Panc1 (cell line): Measurements from ENCODE around the gene LRRK1. TPM values are rescaled to one million over a fixed set of nuclear protein-coding genes. Genes with fewer than 3 reads are reported as not detected.

ENCODE experiments used
- ATAC-seq: fragments of 200-7000 bp; cut with Tn5 transposase; 2 replicates; pipeline ENCODE4 v1.9.1; 2020; ENCODE audit warnings: mild to moderate bottlenecking, moderate library complexity
- BruUV-seq: library from RNA; stranded (reverse); fragments of 400-500 nt; replicated peaks from 2 replicates; lab custom pipeline; 2021; lab: Mats Ljungman, UMichigan
- CTCF ChIA-PET: fragments of 300-600 bp; sonication (Branson Sonifier 250); formaldehyde crosslinking; loops from one replicate; lab custom pipeline; 2022; ENCODE audit warnings: antibody characterized with exemption; lab: Charles Lee
- POLR2A ChIA-PET: fragments of 300-600 bp; sonication (Branson Sonifier 250); formaldehyde crosslinking; loops from one replicate; lab custom pipeline; 2022; ENCODE audit warnings: antibody characterized with exemption; lab: Charles Lee
- DNase-seq: peaks from one replicate; pipeline ENCODE4 v3.0.0-alpha.2; 2010; ENCODE audit warnings: low read depth, low spot score
- H3K27ac ChIP-seq: 2 replicates; pipeline ENCODE4 v1.5.1; 2011; ENCODE audit warnings: mild to moderate bottlenecking, low read length, inconsistent platforms
- H3K27me3 ChIP-seq: fragments of 200-500 bp; sonication (Bioruptor generic); 2 replicates; pipeline ENCODE4 v1.6.0; 2014; ENCODE audit warnings: low read length, inconsistent platforms; ENCODE audit not compliant: control insufficient read depth, insufficient read depth
- H3K36me3 ChIP-seq: fragments of 200-500 bp; sonication (Bioruptor generic); 2 replicates; pipeline ENCODE4 v1.5.1; 2014; ENCODE audit warnings: inconsistent platforms, mild to moderate bottlenecking, low read length, moderate library complexity; ENCODE audit not compliant: control insufficient read depth, insufficient read depth
- H3K4me1 ChIP-seq: 2 replicates; pipeline ENCODE4 v1.5.1; 2011; ENCODE audit warnings: inconsistent platforms, mild to moderate bottlenecking, low read length, moderate library complexity; ENCODE audit not compliant: control insufficient read depth, insufficient read depth
- H3K4me3 ChIP-seq, 2 experiments: 2 replicates each; pipeline ENCODE4 v1.5.1; 2011 to 2012; ENCODE audit warnings: low read depth in 2 of 2, low read length in 2 of 2, mild to moderate bottlenecking in 2 of 2, inconsistent platforms in 1 of 2, moderate library complexity in 1 of 2
- H3K9me3 ChIP-seq: fragments of 200-500 bp; sonication (Bioruptor generic); 2 replicates; pipeline ENCODE4 v1.5.1; 2014; ENCODE audit warnings: low read depth, mild to moderate bottlenecking, inconsistent platforms, low read length, moderate library complexity; ENCODE audit not compliant: control insufficient read depth, insufficient read depth
- POLR2AphosphoS5 ChIP-seq: IDR thresholded peaks from 2 replicates; pipeline ENCODE4 v1.6.1; 2012; ENCODE audit warnings: mild to moderate bottlenecking, low read depth, low read length, moderate library complexity
- REST ChIP-seq, 2 experiments: IDR thresholded peaks; 2 replicates each; pipeline ENCODE4 v1.6.1; 2011 to 2012; ENCODE audit warnings: low read depth in 2 of 2, control low read depth in 1 of 2, low read length in 1 of 2, mild to moderate bottlenecking in 1 of 2, moderate library complexity in 1 of 2; ENCODE audit not compliant: insufficient read depth in 1 of 2
- SIN3A ChIP-seq: IDR thresholded peaks from 2 replicates; pipeline ENCODE4 v1.6.1; 2012; ENCODE audit warnings: low read depth, mild to moderate bottlenecking, low read length, moderate library complexity, borderline replicate concordance; ENCODE audit not compliant: insufficient read depth
- TCF7L2 ChIP-seq: IDR thresholded peaks from 2 replicates; pipeline ENCODE4 v1.6.1; 2011; ENCODE audit warnings: mild to moderate bottlenecking, low read depth, low read length, inconsistent platforms
- in situ Hi-C: cut with HindIII; loops from 2 replicates; pipeline ENCODE4 v1.10.0; 2016; ENCODE audit warnings: low sequenced_read_pairs, low pct_unique_long_range_greater_than_20kb
- intact Hi-C: fragments of 100-400 bp; cut with micrococcal nuclease; formaldehyde crosslinking; loops from one replicate; pipeline ENCODE4 v1.10.0; 2022; ENCODE audit not compliant: unreplicated experiment
- total RNA-seq: library from RNA; stranded (reverse); gene quantifications from one replicate; pipeline ENCODE4 v1.2.1, GENCODE V29; 2021; ENCODE audit not compliant: unreplicated experiment
- TF ChIP-seq, protein P1 (sequence below): fragments of 450-650 bp; IDR thresholded peaks from 2 replicates; pipeline ENCODE4 v1.5.1; 2017; ENCODE audit warnings: mild to moderate bottlenecking

LRRK1 gene
- total RNA-seq, 1 experiment from 2014 or later, result 88.0 TPM

GRCh38 chr15:101043911-101044624, 124.9 kb downstream of the LRRK1 start:
- Histone ChIP-seq H3K36me3 (0 out of 2 replicates have a peak, but pooled peaks cover 3% of the 10 kb centered on the region), H3K4me1 (no peaks in the 10 kb centered on the region), H3K4me3 (no peak overlapping the region), H3K9me3 (peaks cover 4% of the 10 kb centered on the region; the same call in 1 of the 2 replicates), H3K27ac (no peak overlapping the region), H3K27me3 (no peaks in the 10 kb centered on the region)
- in situ Hi-C loops, result no loop called here
- CTCF ChIA-PET, result no interaction called here
- no peak for ATAC-seq
- intact Hi-C loops, result no loop called here
- BruUV-seq, result no TSS peak
- POLR2A ChIA-PET, result no interaction called here
- TF ChIP-seq POLR2AphosphoS5, result no peak
- TF ChIP-seq, protein P1, sequence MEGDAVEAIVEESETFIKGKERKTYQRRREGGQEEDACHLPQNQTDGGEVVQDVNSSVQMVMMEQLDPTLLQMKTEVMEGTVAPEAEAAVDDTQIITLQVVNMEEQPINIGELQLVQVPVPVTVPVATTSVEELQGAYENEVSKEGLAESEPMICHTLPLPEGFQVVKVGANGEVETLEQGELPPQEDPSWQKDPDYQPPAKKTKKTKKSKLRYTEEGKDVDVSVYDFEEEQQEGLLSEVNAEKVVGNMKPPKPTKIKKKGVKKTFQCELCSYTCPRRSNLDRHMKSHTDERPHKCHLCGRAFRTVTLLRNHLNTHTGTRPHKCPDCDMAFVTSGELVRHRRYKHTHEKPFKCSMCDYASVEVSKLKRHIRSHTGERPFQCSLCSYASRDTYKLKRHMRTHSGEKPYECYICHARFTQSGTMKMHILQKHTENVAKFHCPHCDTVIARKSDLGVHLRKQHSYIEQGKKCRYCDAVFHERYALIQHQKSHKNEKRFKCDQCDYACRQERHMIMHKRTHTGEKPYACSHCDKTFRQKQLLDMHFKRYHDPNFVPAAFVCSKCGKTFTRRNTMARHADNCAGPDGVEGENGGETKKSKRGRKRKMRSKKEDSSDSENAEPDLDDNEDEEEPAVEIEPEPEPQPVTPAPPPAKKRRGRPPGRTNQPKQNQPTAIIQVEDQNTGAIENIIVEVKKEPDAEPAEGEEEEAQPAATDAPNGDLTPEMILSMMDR, result no peak
- TF ChIP-seq REST (IDR thresholded peaks at IDR 0.05; ENCODE audit: insufficient read depth in 1 of 2, low read depth in 2 of 2, low read length in 1 of 2), result no peak
- no peak for TF ChIP-seq TCF7L2
- no peak for TF ChIP-seq SIN3A
- DNase-seq, result no peak

GRCh38 chr15:101044625-101045235, 125.6 kb downstream of the LRRK1 start:
- H3K27ac ChIP-seq, result no peak overlapping the region
- POLR2A ChIA-PET, result no interaction called here
- in situ Hi-C loops, result no loop called here

More at GRCh38 chr15:101044625-101045235, 125.6 kb downstream of the LRRK1 start:
- H3K9me3 ChIP-seq, result peaks cover 4% of the 10 kb centered on the region; the same call in 1 of the 2 replicates
- H3K4me3 ChIP-seq, result no peak overlapping the region
- no peak for ATAC-seq
- CTCF ChIA-PET, result no interaction called here
- no peaks in the 10 kb centered on the region for H3K27me3 ChIP-seq
- BruUV-seq, result no TSS peak
- intact Hi-C loops, result no loop called here
- TF ChIP-seq, protein P1, result no peak
- no peak for TF ChIP-seq POLR2AphosphoS5
- no peak for TF ChIP-seq SIN3A
- TF ChIP-seq REST (IDR thresholded peaks at IDR 0.05; ENCODE audit: insufficient read depth in 1 of 2, low read depth in 2 of 2, low read length in 1 of 2), result no peak
- no peak for TF ChIP-seq TCF7L2
- DNase-seq, result no peak
- peaks cover 6% of the 10 kb centered on the region; the same call in 1 of the 2 replicates for H3K36me3 ChIP-seq
- no peaks in the 10 kb centered on the region for H3K4me1 ChIP-seq
